Ovary (tissue), 3 donors: ENCODE results near the gene RHO.
"Not testable (repeated sequence)": the region's sequence is repeated elsewhere in the genome, so short reads cannot be mapped to it uniquely, and the experiment has no call there.

Source experiments
- CTCF ChIP-seq, 3 donors: fragments of 450-650 bp in 2 of 3; fragments of 200-600 bp in 1 of 3; IDR thresholded peaks; one replicate each; pipeline versions ENCODE4 v1.5.1 to v1.8.0; 2016 to 2022; ENCODE audit warnings: antibody characterized with exemption in 3 of 3, mild to moderate bottlenecking in 1 of 3
- POLR2A ChIP-seq: fragments of 450-650 bp; IDR thresholded peaks from one replicate; pipeline ENCODE4 v1.6.1; 2017; ENCODE audit warnings: antibody characterized with exemption, mild to moderate bottlenecking, moderate library complexity
- donor health status: DM: no; HTN: no; CAD: no.

- TF ChIP-seq CTCF (IDR thresholded peaks at IDR 0.05); POLR2A: not testable (repeated sequence)
Observed at GRCh38 chr3:129485146-129485545, 43.3 kb upstream of the RHO start.
